Thymus (tissue), 11 donors: Measurements from ENCODE around the gene PTBP1. TPM values are rescaled to one million over a fixed set of nuclear protein-coding genes. Genes with fewer than 3 reads are reported as not detected.
"Not testable (repeated sequence)": the region's sequence is repeated elsewhere in the genome, so short reads cannot be mapped to it uniquely, and the experiment has no call there.

Source experiments
- DNase-seq, 9 donors: peaks; one replicate each; pipeline ENCODE4 v3.0.0-alpha.2; 2013; ENCODE audit warnings: low spot score in 9 of 9, low read depth in 6 of 9, missing footprints in 1 of 9
- H3K27ac ChIP-seq, 2 donors: one replicate each; pipeline ENCODE4 v1.5.1; 2013; ENCODE audit warnings: control low read depth in 1 of 2, low read depth in 1 of 2, low read length in 1 of 2, mild to moderate bottlenecking in 1 of 2, moderate library complexity in 1 of 2
- H3K27me3 ChIP-seq, 2 donors: one replicate each; pipeline ENCODE4 v1.5.1; 2013; ENCODE audit warnings: low read length in 1 of 2; ENCODE audit not compliant: control insufficient read depth in 2 of 2, insufficient read depth in 1 of 2
- H3K36me3 ChIP-seq, 2 donors: one replicate each; pipeline ENCODE4 v1.5.1; 2013; ENCODE audit warnings: low read length in 1 of 2, mild to moderate bottlenecking in 1 of 2, moderate library complexity in 1 of 2; ENCODE audit not compliant: control insufficient read depth in 2 of 2, insufficient read depth in 2 of 2
- H3K4me1 ChIP-seq, 2 donors: one replicate each; pipeline ENCODE4 v1.5.1; 2013; ENCODE audit warnings: low read length in 2 of 2; ENCODE audit not compliant: control insufficient read depth in 2 of 2, insufficient read depth in 2 of 2
- H3K4me3 ChIP-seq, 2 donors: one replicate each; pipeline ENCODE4 v1.5.1; 2013; ENCODE audit warnings: low read length in 2 of 2, control low read depth in 1 of 2, mild to moderate bottlenecking in 1 of 2
- H3K9me3 ChIP-seq, 2 donors: one replicate each; pipeline ENCODE4 v1.5.1; 2013; ENCODE audit warnings: low read length in 1 of 2, mild to moderate bottlenecking in 1 of 2; ENCODE audit not compliant: control insufficient read depth in 2 of 2, insufficient read depth in 1 of 2
- WGBS: extraction: QIAGEN DNeasy Blood & Tissue Kit; methylation state at CpG from one replicate; pipeline ENCODE4 v1.1.7; 2013; 5-methylcytosine and 5-hydroxymethylcytosine counted together
- polyA plus RNA-seq: library from polyadenylated mRNA; stranded (reverse); fragments of 200-250 nt; gene quantifications from one replicate; pipeline ENCODE4 v1.2.3, GENCODE V29; 2013
- total RNA-seq: library from RNA; stranded (reverse); fragments of 120-200 nt; gene quantifications from one replicate; pipeline ENCODE4 v1.2.4, GENCODE V29; 2013
- donor health status: healthy.

Gene PTBP1
- total and polyA plus RNA-seq, 2 donors = 75.1 to 129 TPM

DNA sequence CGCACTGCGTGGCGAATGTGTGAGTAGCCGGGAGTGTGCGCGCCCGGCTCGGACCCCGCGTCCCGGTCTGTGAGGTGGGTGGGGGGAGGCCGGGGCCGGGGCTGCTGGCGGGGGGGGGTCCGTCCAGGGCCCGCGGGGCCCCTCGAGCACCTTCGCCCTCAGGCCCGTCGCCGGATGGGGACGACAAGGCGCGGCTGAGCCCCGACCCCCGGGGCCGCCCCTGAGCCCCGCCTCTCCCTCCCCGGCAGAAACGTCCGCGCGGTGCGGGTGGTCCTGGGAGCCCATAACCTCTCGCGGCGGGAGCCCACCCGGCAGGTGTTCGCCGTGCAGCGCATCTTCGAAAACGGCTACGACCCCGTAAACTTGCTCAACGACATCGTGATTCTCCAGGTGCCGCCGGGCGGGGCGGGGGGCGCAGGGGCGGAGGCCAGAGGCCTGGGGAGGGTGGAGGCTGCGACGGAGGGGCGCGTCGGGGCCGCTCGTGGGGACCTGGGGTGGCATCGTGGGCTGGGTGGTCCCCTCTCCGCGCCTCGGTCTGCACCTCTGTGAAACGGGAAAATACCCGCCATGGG is 55.8 kb downstream of the PTBP1 start:
- Histone ChIP-seq H3K9me3 (no peaks in the 10 kb centered on the region), H3K4me1 (no peaks in the 10 kb centered on the region), H3K27me3 (peaks cover 20 to 81% of the 10 kb centered on the region in 2 donors), H3K27ac (no peak overlapping the region), H3K36me3 (no peaks in the 10 kb centered on the region), H3K4me3 (no peak overlapping the region)
- WGBS = 35% methylated on average over 67 of the region's 67 CpGs
- DNase-seq = no peak

DNA sequence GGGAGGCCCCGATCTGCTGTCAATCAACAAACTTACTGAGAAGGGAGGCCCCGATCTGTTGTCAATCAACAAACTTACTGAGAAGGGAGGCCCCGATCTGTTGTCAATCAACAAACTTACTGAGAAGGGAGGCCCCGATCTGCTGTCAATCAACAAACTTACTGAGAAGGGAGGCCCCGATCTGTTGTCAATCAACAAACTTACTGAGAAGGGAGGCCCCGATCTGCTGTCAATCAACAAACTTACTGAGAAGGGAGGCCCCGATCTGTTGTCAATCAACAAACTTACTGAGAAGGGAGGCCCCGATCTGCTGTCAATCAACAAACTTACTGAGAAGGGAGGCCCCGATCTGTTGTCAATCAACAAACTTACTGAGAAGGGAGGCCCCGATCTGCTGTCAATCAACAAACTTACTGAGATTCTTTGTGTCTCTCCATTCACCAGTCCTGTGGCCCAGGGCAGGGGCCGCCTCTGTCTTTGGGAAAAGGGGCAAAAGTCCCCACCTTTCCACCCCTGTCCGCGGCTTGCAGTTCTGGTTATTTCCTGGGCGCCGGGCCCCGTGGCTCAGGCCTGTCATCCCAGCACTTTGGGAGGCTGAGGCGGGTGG is 56.5 kb downstream of the PTBP1 start:
- H3K27me3 ChIP-seq = peaks cover 20 to 81% of the 10 kb centered on the region in 2 donors
- DNase-seq, H3K36me3 ChIP-seq, H3K27ac ChIP-seq, H3K4me1 ChIP-seq, H3K4me3 ChIP-seq, H3K9me3 ChIP-seq: not testable (repeated sequence)
- WGBS = 84% methylated on average over 12 of the region's 17 CpGs

DNA sequence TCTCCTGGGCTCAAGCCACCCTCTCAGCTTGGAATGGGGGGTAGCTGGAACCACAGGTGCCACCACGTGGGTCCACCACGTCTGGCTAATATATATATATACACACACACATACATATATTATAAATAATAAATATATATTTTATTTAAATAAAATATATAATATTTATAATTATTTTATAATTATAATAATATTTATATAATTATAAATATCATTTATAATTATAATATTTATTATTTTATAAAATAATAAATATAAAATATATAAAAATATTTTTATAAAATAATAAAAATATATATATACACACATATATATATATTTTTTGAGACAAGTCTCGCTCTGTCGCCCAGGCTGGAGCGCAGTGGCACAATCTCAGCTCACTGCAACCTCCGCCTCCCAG is 57.3 kb downstream of the PTBP1 start:
- 74% methylated on average over 6 of the region's 6 CpGs for WGBS
- H3K27me3 ChIP-seq = peaks cover 29 to 81% of the 10 kb centered on the region in 2 donors

DNA sequence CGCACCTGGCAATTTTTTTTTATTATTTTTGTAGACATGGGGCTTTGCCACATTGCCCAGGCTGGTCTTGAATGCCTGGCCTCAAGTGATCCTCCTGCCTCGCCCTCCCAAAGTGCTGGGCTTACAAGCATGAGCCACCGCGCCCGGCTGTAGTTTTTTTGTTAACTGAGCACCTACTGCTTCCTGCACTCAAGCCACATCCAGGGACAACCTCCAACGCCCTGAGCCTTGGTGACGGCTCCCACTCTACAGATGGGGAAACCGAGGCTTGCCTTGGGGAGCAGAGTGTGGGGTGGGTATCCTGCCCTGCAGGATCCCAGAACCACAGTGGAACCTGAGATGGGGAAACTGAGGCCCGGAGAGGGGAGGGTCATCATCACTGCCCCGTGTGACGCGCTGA is 57.9 kb downstream of the PTBP1 start:
- Histone ChIP-seq H3K9me3 (peaks cover 0 to 5% of the 10 kb centered on the region in 2 donors), H3K27ac (no peak overlapping the region), H3K36me3 (no peaks in the 10 kb centered on the region), H3K27me3 (peaks cover 34 to 81% of the 10 kb centered on the region in 2 donors), H3K4me3 (no peak overlapping the region), H3K4me1 (no peaks in the 10 kb centered on the region)
- DNase-seq = no peak
- 92% methylated on average over 12 of the region's 12 CpGs for WGBS

More for the DNA sequence above, 57.3 kb downstream of the PTBP1 start:
- Histone ChIP-seq H3K4me3 (no peak overlapping the region), H3K27ac (no peak overlapping the region), H3K36me3 (no peaks in the 10 kb centered on the region), H3K4me1 (no peaks in the 10 kb centered on the region), H3K9me3 (peaks cover 0 to 5% of the 10 kb centered on the region in 2 donors)
- DNase-seq = no peak

DNA sequence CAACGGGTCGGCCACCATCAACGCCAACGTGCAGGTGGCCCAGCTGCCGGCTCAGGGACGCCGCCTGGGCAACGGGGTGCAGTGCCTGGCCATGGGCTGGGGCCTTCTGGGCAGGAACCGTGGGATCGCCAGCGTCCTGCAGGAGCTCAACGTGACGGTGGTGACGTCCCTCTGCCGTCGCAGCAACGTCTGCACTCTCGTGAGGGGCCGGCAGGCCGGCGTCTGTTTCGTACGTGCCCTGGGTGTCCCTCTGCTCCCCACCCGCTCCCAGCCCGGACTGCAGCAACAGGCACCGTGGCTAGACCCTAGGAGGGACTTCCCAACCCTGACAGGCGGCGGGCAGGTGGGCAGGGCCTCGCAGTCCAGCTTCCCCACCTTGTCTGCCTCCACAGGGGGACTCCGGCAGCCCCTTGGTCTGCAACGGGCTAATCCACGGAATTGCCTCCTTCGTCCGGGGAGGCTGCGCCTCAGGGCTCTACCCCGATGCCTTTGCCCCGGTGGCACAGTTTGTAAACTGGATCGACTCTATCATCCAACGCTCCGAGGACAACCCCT is 58.4 kb downstream of the PTBP1 start:
- peaks cover 34 to 81% of the 10 kb centered on the region in 2 donors for H3K27me3 ChIP-seq
- H3K9me3 ChIP-seq = peaks cover 0 to 5% of the 10 kb centered on the region in 2 donors
- no peak for DNase-seq
- H3K4me1 ChIP-seq = no peaks in the 10 kb centered on the region
- no peak overlapping the region for H3K4me3 ChIP-seq
- WGBS = 86% methylated on average over 40 of the region's 40 CpGs
- no peaks in the 10 kb centered on the region for H3K36me3 ChIP-seq
- H3K27ac ChIP-seq = no peak overlapping the region

DNA sequence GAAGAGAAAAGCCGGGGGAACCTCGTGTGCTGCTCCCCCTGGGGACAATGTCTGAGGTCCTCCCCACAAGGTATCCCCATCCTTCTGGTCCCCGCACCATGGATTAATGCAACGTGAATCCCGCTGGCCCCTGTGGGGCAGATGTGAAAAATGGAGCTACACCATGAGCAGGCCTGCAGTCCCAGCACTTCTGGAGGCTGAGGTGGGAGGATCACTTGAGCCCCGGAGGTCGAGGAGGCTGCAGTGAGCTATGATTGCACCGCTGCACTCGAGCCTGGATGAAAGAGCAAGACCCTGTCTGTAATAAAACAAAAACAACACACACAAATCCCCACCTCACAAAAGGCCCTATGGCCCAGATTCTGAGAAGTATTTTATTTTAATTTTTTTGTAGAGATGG is 61.0 kb downstream of the PTBP1 start:
- WGBS = 83% methylated on average over 9 of the region's 9 CpGs
- peaks cover 43 to 82% of the 10 kb centered on the region in 2 donors for H3K27me3 ChIP-seq
- H3K27ac ChIP-seq = no peak overlapping the region
- H3K9me3 ChIP-seq = peaks cover 2 to 17% of the 10 kb centered on the region in 2 donors
- DNase-seq = no peak
- H3K4me3 ChIP-seq = no peak overlapping the region
- H3K4me1 ChIP-seq = peaks cover 9% of the 10 kb centered on the region in 2 donors
- no peaks in the 10 kb centered on the region for H3K36me3 ChIP-seq

DNA sequence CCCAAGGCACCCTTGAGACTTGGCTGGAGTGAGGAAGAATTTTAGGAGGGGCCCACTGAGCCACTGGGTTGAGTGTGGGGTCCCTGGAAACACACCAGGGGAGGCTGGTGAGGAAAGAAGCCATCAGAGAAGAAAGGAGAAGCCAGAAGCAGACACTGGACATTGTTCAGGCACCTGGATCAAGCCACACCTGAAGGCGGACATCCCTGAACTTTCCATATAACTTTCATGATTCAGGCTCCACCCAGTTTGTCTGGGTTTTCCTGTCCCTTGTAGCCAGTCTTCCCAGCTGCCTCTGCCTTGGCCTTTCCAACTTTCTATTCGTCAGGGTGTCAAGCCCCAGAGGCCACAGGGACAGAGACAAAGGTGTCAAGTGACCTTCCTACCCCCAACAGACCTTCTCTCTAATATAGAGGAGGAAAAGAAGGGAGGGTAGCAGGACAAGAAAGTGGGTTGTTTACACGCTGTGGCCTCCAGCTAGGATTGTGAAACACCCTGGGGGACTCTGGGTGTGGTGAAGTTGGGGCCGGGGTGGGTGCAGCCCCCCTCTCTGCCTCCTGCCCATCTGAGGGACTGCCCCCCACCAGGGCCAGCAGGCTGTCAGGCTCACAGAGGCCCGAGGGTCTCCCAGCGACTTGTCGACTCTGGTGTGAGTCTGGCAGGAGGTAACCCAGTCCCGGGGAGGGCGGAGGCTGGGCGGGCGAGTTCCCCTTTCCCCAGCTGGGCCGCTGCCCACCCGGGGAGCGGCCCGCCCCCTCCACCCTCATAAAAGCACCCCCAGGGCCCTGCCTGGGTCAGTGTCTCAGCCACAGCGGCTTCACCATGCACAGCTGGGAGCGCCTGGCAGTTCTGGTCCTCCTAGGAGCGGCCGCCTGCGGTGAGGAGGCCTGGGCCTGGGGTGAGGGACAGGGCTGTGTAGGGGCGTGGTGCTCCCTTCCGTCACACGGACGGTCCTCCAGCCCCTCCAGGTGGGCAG is 61.9 kb downstream of the PTBP1 start, which contains the start of gene CFD:
Gene CFD, plus strand, starts transcription at position 797 of the 976 bp plus-strand sequence. Its CDS starts 26 bp downstream, at position 823.
- no peaks in the 10 kb centered on the region for H3K36me3 ChIP-seq
- H3K4me1 ChIP-seq = peaks cover 9 to 17% of the 10 kb centered on the region in 2 donors
- peaks cover 2 to 18% of the 10 kb centered on the region in 2 donors for H3K9me3 ChIP-seq
- DNase-seq = no peak
- H3K27ac ChIP-seq = no peak within 1 kb of the TSS
- peaks cover 43 to 84% of the 10 kb centered on the region in 2 donors for H3K27me3 ChIP-seq
- H3K4me3 ChIP-seq = no peak within 1 kb of the TSS
- WGBS = 25% methylated on average over 24 of the region's 24 CpGs

- Histone ChIP-seq H3K9me3 (peaks cover 2 to 18% of the 10 kb centered on the region in 2 donors), H3K4me1 (peaks cover 9 to 17% of the 10 kb centered on the region in 2 donors), H3K4me3 (no peak overlapping the region), H3K27me3 (peaks cover 43 to 70% of the 10 kb centered on the region in 2 donors), H3K27ac (no peak overlapping the region), H3K36me3 (no peaks in the 10 kb centered on the region)
- no peak for DNase-seq
- WGBS = 67% methylated on average over 35 of the region's 35 CpGs
Observed at GRCh38 chr19:861141-861755, 64.0 kb downstream of the PTBP1 start.
